Epithelial cell of esophagus (primary cell): ENCODE data around the gene CCDC85A.

Experiments
- DNase-seq: peaks from one replicate; pipeline ENCODE4 v3.0.0; 2010; ENCODE audit warnings: low read depth
- H3K4me3 ChIP-seq: 2 replicates; pipeline ENCODE4 v1.5.1; 2011; ENCODE audit warnings: mild to moderate bottlenecking, low read length, control low read depth
- CTCF ChIP-seq: IDR thresholded peaks from 2 replicates; pipeline ENCODE4 v1.5.1; 2011; ENCODE audit warnings: low read depth, mild to moderate bottlenecking, low read length, control low read depth, inconsistent platforms; ENCODE audit not compliant: insufficient read depth; ENCODE audit errors: missing control alignments

Gene CCDC85A

GRCh38 chr2:56234241-56234640, 50.5 kb downstream of the CCDC85A start:
- TF ChIP-seq CTCF: no peak
- no peak overlapping the region for H3K4me3 ChIP-seq

DNA sequence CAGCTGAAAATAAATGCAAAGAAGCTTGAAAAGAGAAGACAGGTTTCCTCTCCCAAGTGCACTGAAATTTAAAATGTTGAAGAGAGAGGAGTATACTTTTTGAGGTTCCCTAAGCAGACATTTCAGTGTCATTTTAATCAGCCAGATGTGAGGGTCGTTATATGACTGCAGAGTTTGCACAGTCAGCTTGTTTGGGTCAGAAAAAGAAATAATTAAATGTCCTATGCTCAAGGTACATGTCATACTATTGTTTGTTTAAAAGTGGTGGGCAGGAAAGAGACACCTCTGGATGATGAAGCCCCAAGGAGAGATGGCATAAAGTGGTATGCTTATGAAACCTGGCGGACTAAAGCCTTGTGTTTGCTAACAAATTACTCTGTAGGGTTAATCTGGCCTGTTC, 55.2 kb downstream of the CCDC85A start:
- H3K4me3 ChIP-seq: no peak overlapping the region
- no peak for TF ChIP-seq CTCF
- no peak for DNase-seq

More at GRCh38 chr2:56234241-56234640, 50.5 kb downstream of the CCDC85A start:
- DNase-seq: no peak

- DNase-seq: no peak
- H3K4me3 ChIP-seq: no peak overlapping the region
- no peak for TF ChIP-seq CTCF
Measured at GRCh38 chr2:56239437-56239836, 55.6 kb downstream of the CCDC85A start.

DNA sequence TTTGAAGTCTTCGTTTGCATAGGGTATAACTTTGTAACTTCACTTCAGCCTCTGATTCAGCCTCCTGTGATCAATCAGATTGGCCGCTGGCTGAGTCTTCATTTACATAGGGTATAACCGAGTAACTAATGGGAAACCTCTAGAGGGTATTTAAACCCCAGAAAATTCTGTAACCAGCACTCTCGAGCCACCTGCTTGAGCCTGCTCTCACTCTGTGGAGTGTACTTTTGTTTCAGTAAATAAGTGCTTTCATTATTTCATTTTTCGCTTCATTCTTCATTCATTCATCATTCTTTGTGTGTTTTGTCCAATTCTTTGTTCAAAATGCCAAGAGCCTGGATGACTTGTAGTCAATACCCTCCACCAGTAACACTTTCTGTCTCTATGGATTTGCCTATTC, 56.4 kb downstream of the CCDC85A start:
- no peak for TF ChIP-seq CTCF
- no peak overlapping the region for H3K4me3 ChIP-seq
- DNase-seq: no peak

- no peak for TF ChIP-seq CTCF
- no peak overlapping the region for H3K4me3 ChIP-seq
- DNase-seq: no peak
Measured at GRCh38 chr2:56244506-56244905, 60.7 kb downstream of the CCDC85A start.

GRCh38 chr2:56244911-56245530, 61.2 kb downstream of the CCDC85A start:
- no peak overlapping the region for H3K4me3 ChIP-seq
- TF ChIP-seq CTCF: no peak
- DNase-seq: no peak

DNA sequence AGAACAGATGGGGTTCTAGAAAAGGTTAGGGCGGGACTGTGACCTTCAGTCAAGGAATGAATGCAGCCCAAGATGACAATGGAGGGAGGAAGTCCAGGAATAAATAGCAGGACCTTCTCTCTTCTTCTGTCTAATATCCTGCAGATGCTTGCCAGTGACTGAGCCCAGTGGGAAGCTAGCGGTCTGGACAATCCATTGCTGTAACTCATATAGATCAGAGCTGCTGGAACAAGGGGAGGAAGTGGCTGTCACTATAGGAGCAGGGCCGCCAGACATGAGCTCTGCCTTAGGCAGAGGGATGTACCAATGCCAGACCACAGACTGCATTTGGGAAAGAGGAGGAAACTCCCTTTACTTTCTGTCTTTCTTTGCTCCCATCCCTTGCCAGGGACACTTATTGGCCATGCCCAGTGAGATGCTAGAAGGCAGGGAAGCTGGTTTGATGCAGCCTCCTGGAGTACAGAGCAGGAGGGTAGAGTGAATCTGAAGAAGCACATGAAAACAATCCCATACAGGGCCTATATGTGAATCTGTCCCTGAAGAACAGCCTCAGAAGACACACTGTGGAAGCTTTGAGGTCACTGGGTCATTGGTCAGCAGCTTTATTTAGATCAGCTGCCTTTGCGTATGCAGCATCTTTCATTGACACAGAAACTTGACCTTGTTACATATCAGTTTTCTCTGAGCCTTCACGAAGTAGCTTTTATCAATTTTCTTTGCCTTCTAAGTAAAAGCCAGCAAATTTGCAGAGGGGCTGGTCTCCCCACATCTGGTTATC, 65.4 kb downstream of the CCDC85A start:
- H3K4me3 ChIP-seq: no peak overlapping the region
- no peak for DNase-seq
- no peak for TF ChIP-seq CTCF
